Effector memory CD8-positive, alpha-beta T cell (primary cell): Measurements from ENCODE around the gene MYLIP.

Source experiments
- ATAC-seq: fragments of 150-1000 bp; cut with Tn5 transposase; replicated peaks from 2 replicates; pipeline ENCODE4 v1.10.0; 2021; ENCODE audit warnings: mild to moderate bottlenecking, moderate library complexity
- DNase-seq, 3 experiments: peaks; one replicate each; pipeline ENCODE4 v3.0.0; 2021
- H3K27ac Mint-ChIP-seq, 2 donors: one replicate each; pipeline ENCODE4 v1.8.0; 2022; ENCODE audit warnings: mild to moderate bottlenecking in 2 of 2, mixed read lengths in 2 of 2, moderate library complexity in 2 of 2
- H3K27me3 Mint-ChIP-seq, 2 donors: one replicate each; pipeline ENCODE4 v1.8.0; 2022; ENCODE audit warnings: mixed read lengths in 2 of 2
- H3K36me3 Mint-ChIP-seq: one replicate; pipeline ENCODE4 v1.8.0; 2022; ENCODE audit warnings: mild to moderate bottlenecking, moderate library complexity, mixed read lengths; ENCODE audit not compliant: insufficient read depth
- H3K4me1 Mint-ChIP-seq, 2 donors: one replicate each; pipeline ENCODE4 v1.8.0; 2022; ENCODE audit warnings: low read depth in 2 of 2, mixed read lengths in 2 of 2
- H3K4me3 Mint-ChIP-seq, 2 donors: one replicate each; pipeline ENCODE4 v1.8.0; 2022; ENCODE audit warnings: mild to moderate bottlenecking in 2 of 2, mixed read lengths in 2 of 2, moderate library complexity in 2 of 2
- H3K9me3 Mint-ChIP-seq, 2 donors: one replicate each; pipeline ENCODE4 v1.8.0; 2022; ENCODE audit warnings: mixed read lengths in 2 of 2

Gene MYLIP

DNA sequence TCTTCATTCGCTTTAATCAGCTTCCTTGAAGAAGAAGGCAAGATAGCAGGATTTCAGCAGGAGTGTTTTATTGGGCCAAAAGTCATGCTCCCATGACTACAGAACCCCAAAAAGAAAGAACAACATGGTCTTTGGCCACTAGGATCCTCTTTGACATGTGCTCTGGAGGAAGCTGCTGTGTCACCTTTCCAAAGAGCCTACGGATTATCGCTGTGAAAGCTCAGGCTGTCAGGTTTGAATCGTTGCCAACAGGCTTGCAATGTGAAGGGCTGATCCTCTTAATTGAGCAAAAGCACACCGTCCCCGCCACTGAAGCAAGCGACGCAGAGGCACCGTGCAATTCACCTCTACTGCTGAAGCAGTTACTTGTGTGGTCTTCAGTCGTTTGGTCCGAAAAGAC lies 29.0 kb downstream of the MYLIP start:
- H3K27me3 Mint-ChIP-seq: no peaks in the 10 kb centered on the region
- no peak overlapping the region for H3K4me3 Mint-ChIP-seq
- DNase-seq (no peak), ATAC-seq (no peak)
- peaks cover 24% of the 10 kb centered on the region for H3K36me3 Mint-ChIP-seq
- H3K27ac Mint-ChIP-seq: peak overlapping the region in 1 of 2 donors; percentile 31
- no peaks in the 10 kb centered on the region for H3K9me3 Mint-ChIP-seq
- peaks cover 9 to 13% of the 10 kb centered on the region in 2 donors for H3K4me1 Mint-ChIP-seq

DNA sequence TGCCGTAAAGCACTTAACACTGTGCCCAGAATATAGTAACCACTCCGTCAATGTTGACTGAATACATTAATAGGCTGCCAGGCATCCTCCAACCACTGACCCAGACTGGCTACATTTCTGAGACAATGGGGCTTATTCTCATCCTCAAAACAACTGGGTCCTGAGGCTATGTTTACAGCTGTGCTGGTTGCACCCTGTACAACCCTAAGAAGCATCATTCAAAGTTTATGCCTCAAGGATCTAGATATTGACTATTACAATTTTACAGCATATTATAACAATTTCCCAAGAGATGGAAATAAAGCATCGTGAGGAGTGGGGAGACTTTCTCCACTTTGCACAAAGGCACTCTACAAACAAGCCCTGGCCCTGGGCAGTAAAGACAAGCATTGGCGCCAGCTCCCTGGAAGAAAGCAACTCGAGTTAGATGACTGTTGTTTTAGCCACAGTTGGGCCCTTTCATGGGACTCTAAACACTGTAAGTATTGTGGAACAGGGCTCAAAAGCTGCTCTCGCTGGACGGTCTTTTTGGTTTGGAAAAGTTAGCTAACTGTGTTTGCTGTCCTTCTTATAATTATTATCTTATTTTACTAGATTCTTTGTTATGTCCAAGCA lies 30.2 kb downstream of the MYLIP start:
- Mint-ChIP-seq H3K27ac (no peak overlapping the region), H3K4me3 (no peak overlapping the region), H3K36me3 (peaks cover 20% of the 10 kb centered on the region), H3K27me3 (no peaks in the 10 kb centered on the region), H3K4me1 (peaks cover 9 to 13% of the 10 kb centered on the region in 2 donors), H3K9me3 (no peaks in the 10 kb centered on the region)
- DNase-seq (no peak), ATAC-seq (no peak)

DNA sequence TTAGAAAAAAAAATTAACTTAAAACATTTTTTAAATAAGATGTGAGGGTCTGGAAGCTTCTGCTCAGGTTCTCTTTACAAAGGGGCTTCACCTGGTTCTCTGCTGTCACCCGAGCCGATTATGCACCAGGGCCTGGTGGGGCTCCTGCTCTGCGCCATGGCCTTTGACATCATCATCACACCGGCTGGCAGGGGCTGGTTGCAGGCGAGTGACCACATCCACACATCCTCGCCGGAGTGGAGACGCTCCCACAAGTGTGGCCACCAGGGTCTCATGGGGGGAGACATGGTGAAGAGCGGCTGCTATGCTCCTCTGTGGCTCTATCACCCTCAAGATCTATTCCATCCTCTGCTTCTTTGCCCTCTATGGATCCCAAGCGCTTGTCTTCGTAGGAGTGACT lies 31.9 kb downstream of the MYLIP start:
- no peak for DNase-seq
- peaks cover 0 to 4% of the 10 kb centered on the region in 2 donors for H3K27me3 Mint-ChIP-seq
- no peak for ATAC-seq
- no peak overlapping the region for H3K4me3 Mint-ChIP-seq
- H3K4me1 Mint-ChIP-seq: peaks cover 9 to 13% of the 10 kb centered on the region in 2 donors
- peaks cover 4% of the 10 kb centered on the region for H3K36me3 Mint-ChIP-seq
- no peak overlapping the region for H3K27ac Mint-ChIP-seq
- no peaks in the 10 kb centered on the region for H3K9me3 Mint-ChIP-seq

DNA sequence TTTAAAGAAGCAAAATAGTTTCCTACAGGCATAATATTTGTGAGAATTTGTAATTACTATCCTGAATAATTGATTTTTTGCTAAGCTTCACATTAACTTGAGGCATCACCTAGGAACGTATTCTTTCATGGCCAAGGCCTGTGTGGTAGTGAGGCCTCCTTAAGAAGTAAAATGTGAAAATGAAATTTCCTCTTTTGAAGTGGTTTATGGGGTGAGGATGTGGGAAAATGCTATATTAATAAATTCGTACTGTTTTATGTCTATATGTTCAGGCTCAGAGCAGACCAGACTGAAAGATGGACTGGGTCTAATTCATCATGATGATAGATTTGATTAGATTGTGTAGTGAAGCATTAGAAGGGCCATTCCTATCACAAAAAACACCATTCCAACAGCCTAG lies 33.1 kb downstream of the MYLIP start:
- Mint-ChIP-seq H3K27ac (no peak overlapping the region), H3K27me3 (peaks cover 0 to 4% of the 10 kb centered on the region in 2 donors), H3K36me3 (peaks cover under 1% of the 10 kb centered on the region), H3K9me3 (no peaks in the 10 kb centered on the region), H3K4me1 (peaks cover 9 to 13% of the 10 kb centered on the region in 2 donors), H3K4me3 (no peak overlapping the region)
- no peak for DNase-seq
- ATAC-seq: peak; percentile 60

DNA sequence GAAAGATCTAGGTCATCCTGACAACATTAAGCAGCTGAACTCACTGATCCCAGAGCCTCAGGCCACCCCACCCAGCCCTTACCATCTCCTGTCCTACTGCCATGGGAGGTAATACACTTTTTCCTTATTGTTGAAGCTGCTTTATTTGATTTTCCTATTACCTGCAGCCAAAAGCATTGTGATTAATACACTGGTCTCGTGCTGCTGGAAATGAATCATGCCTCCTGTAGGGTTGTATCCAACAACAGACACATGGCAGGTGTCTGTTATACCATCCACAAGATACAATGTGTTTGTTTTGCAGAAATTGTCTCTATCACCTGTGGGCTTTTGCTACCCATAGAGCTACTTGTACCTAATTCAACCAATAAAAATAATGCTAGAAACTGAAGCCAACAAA lies 34.2 kb downstream of the MYLIP start:
- Mint-ChIP-seq H3K36me3 (no peaks in the 10 kb centered on the region), H3K27ac (no peak overlapping the region), H3K27me3 (peaks cover 0 to 4% of the 10 kb centered on the region in 2 donors), H3K4me1 (peaks cover 9 to 14% of the 10 kb centered on the region in 2 donors), H3K4me3 (no peak overlapping the region), H3K9me3 (no peaks in the 10 kb centered on the region)
- ATAC-seq (no peak), DNase-seq (no peak)

DNA sequence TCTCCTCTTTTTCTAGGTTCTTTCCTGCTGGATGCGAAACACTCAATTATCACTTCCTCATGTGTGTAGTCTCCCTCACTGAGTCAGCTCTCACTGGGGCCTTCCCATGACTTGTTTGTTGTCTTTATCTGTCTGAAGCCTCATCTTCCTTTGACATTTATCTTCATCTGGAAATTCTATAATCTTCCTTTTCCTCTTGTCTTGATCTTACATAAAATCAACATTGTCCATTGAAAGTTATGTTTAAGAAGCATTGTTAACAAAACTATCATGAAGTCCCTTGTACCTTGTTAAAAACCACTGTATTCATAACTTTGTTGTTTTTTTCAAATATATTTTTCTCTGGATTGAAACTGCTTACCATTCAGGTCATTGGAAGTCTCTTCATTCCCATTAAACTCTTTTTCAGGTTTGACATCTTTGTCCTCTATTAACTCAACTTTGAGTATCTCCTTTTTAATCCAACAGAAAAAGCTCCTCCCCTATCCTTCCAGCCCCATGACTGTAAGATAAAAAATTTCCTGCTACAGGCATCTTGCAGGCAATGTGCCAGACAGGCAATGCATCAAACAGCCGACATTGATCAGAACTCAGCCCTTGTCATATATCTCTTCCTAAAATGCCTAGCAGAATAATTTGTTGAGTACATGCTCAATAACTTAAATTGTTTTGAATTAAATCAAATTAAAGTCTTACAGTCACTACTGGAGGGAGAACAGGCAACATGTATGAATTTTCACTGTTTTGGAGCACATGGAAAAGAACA lies 34.8 kb downstream of the MYLIP start:
- no peaks in the 10 kb centered on the region for H3K9me3 Mint-ChIP-seq
- H3K27ac Mint-ChIP-seq: no peak overlapping the region
- H3K36me3 Mint-ChIP-seq: no peaks in the 10 kb centered on the region
- ATAC-seq (no peak), DNase-seq (no peak)
- peaks cover 16 to 21% of the 10 kb centered on the region in 2 donors for H3K4me1 Mint-ChIP-seq
- no peak overlapping the region for H3K4me3 Mint-ChIP-seq
- H3K27me3 Mint-ChIP-seq: peaks cover 0 to 4% of the 10 kb centered on the region in 2 donors

DNA sequence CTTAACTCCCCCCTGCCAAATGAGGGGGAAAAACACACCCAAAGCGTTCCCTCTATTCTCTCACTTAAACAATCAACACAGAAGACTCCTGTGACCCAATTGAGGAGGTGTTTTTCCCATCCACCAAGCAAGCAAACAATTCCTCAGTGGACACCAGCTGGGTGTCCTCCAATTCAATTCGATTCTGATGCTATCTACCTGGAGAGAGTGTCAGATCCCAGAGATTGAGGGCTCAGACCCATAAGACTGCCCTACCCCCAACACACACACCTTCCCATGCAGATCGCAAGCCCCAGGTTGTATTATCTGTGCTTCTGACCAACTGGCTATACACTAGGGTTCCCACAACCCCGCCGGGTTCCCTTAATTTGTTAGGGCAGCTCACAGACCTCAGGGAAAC lies 36.8 kb downstream of the MYLIP start:
- DNase-seq: no peak
- peaks cover 18 to 25% of the 10 kb centered on the region in 2 donors for H3K4me1 Mint-ChIP-seq
- H3K4me3 Mint-ChIP-seq: no peak overlapping the region
- no peaks in the 10 kb centered on the region for H3K9me3 Mint-ChIP-seq
- peaks cover 0 to 4% of the 10 kb centered on the region in 2 donors for H3K27me3 Mint-ChIP-seq
- H3K27ac Mint-ChIP-seq: no peak overlapping the region
- no peak for ATAC-seq
- no peaks in the 10 kb centered on the region for H3K36me3 Mint-ChIP-seq

DNA sequence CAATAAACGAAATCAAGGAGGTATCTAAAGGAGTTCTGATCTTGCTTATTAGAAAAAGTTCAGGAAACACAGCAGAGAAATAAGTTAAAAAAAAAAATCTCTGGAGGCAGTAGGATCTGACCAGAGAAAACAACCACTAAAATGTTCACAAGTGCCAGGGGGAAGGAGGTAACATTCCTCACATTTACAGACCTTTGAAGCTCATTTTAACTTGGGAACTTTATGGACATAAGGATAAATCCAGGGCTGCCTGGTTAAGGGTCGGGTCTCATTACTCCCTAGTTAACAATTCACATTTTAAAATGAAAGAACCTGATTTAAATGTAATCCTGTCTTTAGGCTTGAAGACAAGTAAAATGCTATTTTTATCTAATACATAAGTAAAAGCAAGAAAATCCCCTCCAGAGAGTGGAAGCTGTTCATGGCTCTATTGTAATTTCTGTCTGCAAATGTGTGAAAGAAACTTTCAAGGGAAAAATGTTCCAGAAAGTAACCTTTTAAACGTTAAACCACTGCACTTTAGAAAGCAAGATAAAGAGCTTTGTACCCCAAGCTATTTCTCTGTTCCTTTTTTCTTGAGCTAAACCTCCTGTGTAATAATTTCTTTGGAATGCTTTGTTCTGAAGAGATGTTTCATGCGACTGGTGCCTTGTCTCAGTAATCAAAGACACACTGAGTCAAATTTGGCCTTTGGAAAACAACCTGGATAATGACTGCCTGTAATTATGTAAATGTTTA lies 38.2 kb downstream of the MYLIP start:
- no peak overlapping the region for H3K27ac Mint-ChIP-seq
- no peak for DNase-seq
- no peaks in the 10 kb centered on the region for H3K36me3 Mint-ChIP-seq
- H3K9me3 Mint-ChIP-seq: no peaks in the 10 kb centered on the region
- no peak overlapping the region for H3K4me3 Mint-ChIP-seq
- peaks cover 0 to 4% of the 10 kb centered on the region in 2 donors for H3K27me3 Mint-ChIP-seq
- no peak for ATAC-seq
- H3K4me1 Mint-ChIP-seq: peaks cover 15 to 16% of the 10 kb centered on the region in 2 donors

DNA sequence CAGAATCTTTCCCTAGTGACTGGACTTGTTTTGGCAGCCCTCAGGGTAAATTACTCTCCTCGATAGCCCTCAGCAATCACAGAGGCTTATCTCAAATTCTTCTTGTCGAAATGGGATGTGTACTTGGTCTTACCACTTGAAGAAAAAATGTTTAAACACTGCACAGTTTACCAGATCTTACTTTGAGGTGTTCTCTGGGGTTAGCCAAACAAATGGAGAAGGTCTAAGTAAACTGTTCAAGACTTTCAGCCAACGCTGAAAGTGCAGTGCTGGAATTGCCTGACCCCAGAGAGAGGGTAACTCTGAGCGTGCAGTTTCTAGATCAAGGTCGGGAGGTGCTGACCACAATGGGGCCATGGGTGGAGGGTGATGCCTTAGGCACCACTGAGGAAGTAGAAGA lies 39.2 kb downstream of the MYLIP start:
- no peaks in the 10 kb centered on the region for H3K9me3 Mint-ChIP-seq
- ATAC-seq (peak; percentile 99), DNase-seq (peak in 2 of 3 experiments; percentile 30 to 35)
- H3K36me3 Mint-ChIP-seq: no peaks in the 10 kb centered on the region
- peak overlapping the region; percentile 21 to 49 for H3K4me3 Mint-ChIP-seq
- H3K27me3 Mint-ChIP-seq: peaks cover 0 to 4% of the 10 kb centered on the region in 2 donors
- peak overlapping the region; percentile 7 to 12 for H3K27ac Mint-ChIP-seq
- H3K4me1 Mint-ChIP-seq: peaks cover 12 to 14% of the 10 kb centered on the region in 2 donors

DNA sequence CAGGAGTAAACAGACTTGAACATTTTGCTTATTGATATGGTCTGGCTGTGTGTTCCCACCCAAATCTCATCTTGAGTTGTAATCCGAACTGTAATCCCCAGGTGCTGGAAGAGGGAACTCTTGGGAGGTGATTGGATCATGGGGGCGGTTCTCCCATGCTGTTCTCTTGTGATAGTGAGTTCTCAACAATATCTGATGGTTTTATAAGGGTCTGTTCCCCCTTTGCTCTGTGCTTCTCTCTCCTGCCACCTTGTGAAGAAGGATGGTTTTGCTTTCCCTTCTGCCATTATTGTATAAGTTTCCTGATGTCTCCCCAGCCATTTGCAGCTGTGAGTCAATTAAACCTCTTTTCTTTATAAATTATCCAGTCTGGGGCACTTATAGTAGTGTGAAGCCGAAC lies 40.0 kb downstream of the MYLIP start:
- peaks cover 12 to 14% of the 10 kb centered on the region in 2 donors for H3K4me1 Mint-ChIP-seq
- peak; percentile 57 for ATAC-seq
- peak in 1 of 3 experiments; percentile 29 for DNase-seq

DNA sequence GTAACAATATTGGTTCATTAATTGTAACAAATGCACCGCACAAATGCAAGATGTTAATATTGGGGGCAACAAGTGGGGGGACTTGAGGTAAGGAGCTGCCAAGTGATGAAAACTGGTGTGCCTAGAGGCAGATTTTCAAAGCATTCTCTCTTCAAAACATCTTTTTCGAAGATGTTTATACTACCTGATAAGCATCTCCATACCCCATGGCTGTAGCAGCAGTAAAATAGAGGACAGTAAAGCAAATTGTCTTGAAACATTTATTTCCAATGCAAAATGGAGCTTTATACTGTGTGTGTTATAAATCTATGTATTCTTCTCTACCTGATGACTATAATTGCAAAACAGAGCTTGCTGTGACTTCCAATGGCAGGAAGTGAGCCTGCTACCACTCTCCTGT lies 42.5 kb downstream of the MYLIP start:
- ATAC-seq (no peak), DNase-seq (no peak)
- H3K27me3 Mint-ChIP-seq: no peaks in the 10 kb centered on the region
- H3K9me3 Mint-ChIP-seq: no peaks in the 10 kb centered on the region
- no peak overlapping the region for H3K4me3 Mint-ChIP-seq
- H3K36me3 Mint-ChIP-seq: no peaks in the 10 kb centered on the region
- H3K27ac Mint-ChIP-seq: no peak overlapping the region
- H3K4me1 Mint-ChIP-seq: peaks cover 12 to 16% of the 10 kb centered on the region in 2 donors

More for the DNA sequence above, 40.0 kb downstream of the MYLIP start:
- Mint-ChIP-seq H3K4me3 (peak overlapping the region; percentile 21 to 49), H3K27ac (peak overlapping the region; percentile 7 to 12), H3K27me3 (peaks cover 0 to 4% of the 10 kb centered on the region in 2 donors), H3K36me3 (no peaks in the 10 kb centered on the region), H3K9me3 (no peaks in the 10 kb centered on the region)

DNA sequence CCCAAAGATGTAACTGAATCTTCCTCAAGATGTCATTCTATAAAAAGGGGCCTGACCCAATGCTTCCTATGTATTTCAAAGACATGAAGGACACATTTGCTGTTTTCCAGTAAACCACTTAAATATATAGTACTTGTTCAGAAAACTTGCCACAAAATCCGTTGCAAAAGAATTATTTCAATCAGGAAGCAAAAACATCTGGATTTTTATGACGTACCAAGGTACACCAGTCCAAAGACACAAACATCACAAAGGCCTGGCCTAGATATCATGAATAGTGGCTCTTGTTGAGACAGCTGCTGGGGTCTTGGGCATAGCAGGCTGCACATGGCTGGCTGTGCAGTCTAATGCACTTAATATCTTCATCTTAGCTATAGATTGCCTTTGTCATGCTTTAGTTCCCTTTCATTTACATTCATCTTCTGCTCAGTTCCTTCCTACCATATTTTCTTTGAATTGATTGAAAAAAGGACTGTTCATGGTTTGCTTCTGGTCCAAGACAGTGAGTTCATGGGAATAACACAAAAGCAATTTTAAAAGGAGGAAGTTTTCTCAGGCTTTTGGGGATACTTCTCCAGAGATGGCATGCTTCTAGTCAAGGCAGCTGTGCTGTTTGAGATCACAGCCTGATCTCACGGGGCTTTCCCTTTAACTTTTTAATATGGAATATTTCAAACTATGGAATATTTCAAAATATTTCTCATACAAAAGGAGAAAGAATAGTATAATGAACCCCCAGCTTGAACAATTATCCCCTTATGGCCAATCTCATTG lies 44.5 kb downstream of the MYLIP start:
- Mint-ChIP-seq H3K9me3 (peaks cover under 1 to 4% of the 10 kb centered on the region in 2 donors), H3K27ac (no peak overlapping the region), H3K4me1 (peaks cover 8 to 12% of the 10 kb centered on the region in 2 donors), H3K4me3 (no peak overlapping the region), H3K27me3 (no peaks in the 10 kb centered on the region), H3K36me3 (no peaks in the 10 kb centered on the region)
- no peak for DNase-seq
- no peak for ATAC-seq
